K562 (cell line): ENCODE data around the gene LRRC59. TPM values are rescaled to one million over a fixed set of nuclear protein-coding genes. Genes with fewer than 3 reads are reported as not detected.

ENCODE experiments used
- CC2D1A ChIP-seq: fragments of 450-650 bp; IDR thresholded peaks from 2 replicates; pipeline ENCODE4 v1.6.1; 2017; ENCODE audit warnings: mild to moderate bottlenecking
- CEBPG ChIP-seq, 3 experiments: fragments of 200-800 bp in 1 of 3; sonication (Bioruptor generic) in 1 of 3; sonication (generic) in 1 of 3; formaldehyde crosslinking in 1 of 3; IDR thresholded peaks in 2 of 3; conservative IDR thresholded peaks in 1 of 3; 2 replicates each; pipeline versions ENCODE4 v1.6.1 to v1.8.0; 2016 to 2022; ENCODE audit warnings: missing compliant biosample characterization in 2 of 3, missing genetic modification characterization in 2 of 3, mild to moderate bottlenecking in 1 of 3, missing genetic modification reagents in 1 of 3
- COPS2 ChIP-seq: fragments of 450-650 bp; conservative IDR thresholded peaks from 2 replicates; pipeline ENCODE4 v1.6.1; 2016; ENCODE audit warnings: mild to moderate bottlenecking, moderate library complexity
- EHMT2 ChIP-seq: fragments of 450-650 bp; IDR thresholded peaks from 2 replicates; pipeline ENCODE4 v1.6.1; 2018; ENCODE audit warnings: antibody characterized with exemption
- FOXM1 ChIP-seq, 2 experiments: fragments of 450-650 bp in 1 of 2; sonication (generic) in 1 of 2; formaldehyde crosslinking in 1 of 2; IDR thresholded peaks; 2 replicates each; pipeline versions ENCODE4 v1.6.1 to v1.9.0; 2017 to 2022; ENCODE audit warnings: low read depth in 2 of 2, mild to moderate bottlenecking in 2 of 2, missing genetic modification reagents in 1 of 2, moderate library complexity in 1 of 2
- MYNN ChIP-seq, 2 experiments: sonication (generic); formaldehyde crosslinking in 1 of 2; IDR thresholded peaks; 2 replicates each; pipeline versions ENCODE4 v1.5.0 to v1.6.1; 2016 to 2020; ENCODE audit warnings: antibody characterized with exemption in 1 of 2, missing genetic modification reagents in 1 of 2
- NCOA4 ChIP-seq: fragments of 450-650 bp; IDR thresholded peaks from 2 replicates; pipeline ENCODE4 v1.6.1; 2018; ENCODE audit warnings: mild to moderate bottlenecking; ENCODE audit not compliant: partially characterized antibody
- NFE2L1 ChIP-seq: fragments of 450-650 bp; IDR thresholded peaks from 2 replicates; pipeline ENCODE4 v1.6.1; 2016; ENCODE audit warnings: missing genetic modification characterization, low read depth, mild to moderate bottlenecking, missing compliant biosample characterization, moderate library complexity, borderline replicate concordance
- RAD21 ChIP-seq, 2 experiments: fragments of 250-450 bp in 1 of 2; fragments of 450-650 bp in 1 of 2; sonication (Bioruptor Pico) in 1 of 2; formaldehyde crosslinking in 1 of 2; IDR thresholded peaks in 1 of 2; conservative IDR thresholded peaks in 1 of 2; 2 replicates each; pipeline versions ENCODE4 v1.4.0 to v1.8.0; 2020 to 2022; ENCODE audit warnings: mild to moderate bottlenecking in 2 of 2, moderate library complexity in 1 of 2
- RBFOX2 ChIP-seq: fragments of 200-400 bp; formaldehyde crosslinking; IDR thresholded peaks from 2 replicates; pipeline ENCODE4 v1.6.1; 2017; ENCODE audit warnings: low read depth, mild to moderate bottlenecking, low read length, moderate library complexity
- RUNX1 ChIP-seq: sonication (generic); IDR thresholded peaks from 2 replicates; pipeline ENCODE4 v1.6.1; 2016; ENCODE audit warnings: antibody characterized with exemption, low read depth
- SMAD2 ChIP-seq: fragments of 150-350 bp; IDR thresholded peaks from 2 replicates; pipeline ENCODE4 v1.6.1; 2014; ENCODE audit warnings: low read depth, mild to moderate bottlenecking, low read length
- ZNF133 ChIP-seq: fragments of 250-450 bp; sonication (Bioruptor Pico); IDR thresholded peaks from 2 replicates; pipeline ENCODE4 v1.4.0; 2020; ENCODE audit warnings: mild to moderate bottlenecking
- polyA plus RNA-seq, 8 experiments: library from polyadenylated mRNA; depleted of rRNA in 4 of 8; stranded (reverse) in 5 of 8; unstranded in 3 of 8; fragments of >200 nt; fragmentation: Nextera tagmentation in 2 of 8; fragmentation: Illumina TruSeq in 1 of 8; extraction: Ambion mirVana in 2 of 8; extraction: Trizol in 1 of 8; gene quantifications; 2 replicates each; pipeline versions ENCODE4 v1.2.1 to v1.2.3, GENCODE V29; 2011 to 2014; ENCODE audit warnings: inconsistent platforms in 1 of 8, missing spikeins in 1 of 8
- total RNA-seq, 7 experiments: library from RNA; depleted of rRNA in 6 of 7; stranded (reverse); fragments of >200 nt in 6 of 7; fragmentation: Illumina TruSeq in 2 of 7; extraction: Trizol in 2 of 7; gene quantifications; 2 replicates each; pipeline versions ENCODE4 v1.2.1 to v1.2.3, GENCODE V29; 2011 to 2021; ENCODE audit warnings: low replicate concordance in 1 of 7
- TF ChIP-seq, protein P1 (sequence below): fragments of 250-450 bp; sonication (Bioruptor Pico); IDR thresholded peaks from 2 replicates; pipeline ENCODE4 v1.8.0; 2021; ENCODE audit warnings: borderline replicate concordance, mild to moderate bottlenecking, moderate library complexity; ENCODE audit not compliant: poor library complexity, severe bottlenecking
- TF ChIP-seq, protein P2 (sequence below): fragments of 200-400 bp; formaldehyde crosslinking; IDR thresholded peaks from 2 replicates; pipeline ENCODE4 v1.6.1; 2017; ENCODE audit warnings: mild to moderate bottlenecking, low read depth, low read length, moderate library complexity
- TF ChIP-seq, protein P3 (sequence below): sonication (generic); formaldehyde crosslinking; IDR thresholded peaks from 2 replicates; pipeline ENCODE4 v1.8.1; 2023; ENCODE audit warnings: mild to moderate bottlenecking, missing genetic modification reagents, moderate library complexity
- TF ChIP-seq, protein P4 (sequence below): fragments of 450-650 bp; formaldehyde crosslinking; IDR thresholded peaks from 2 replicates; pipeline ENCODE4 v1.4.0; 2020; ENCODE audit warnings: mild to moderate bottlenecking, moderate library complexity
- TF ChIP-seq, protein P5 (sequence below): fragments of 250-450 bp; sonication (Bioruptor Pico); IDR thresholded peaks from 2 replicates; pipeline ENCODE4 v1.4.0; 2020

LRRC59 gene
- total and polyA plus RNA-seq, 9 of the 15 experiments (the other 6 are each of a cell fraction or from before 2014, with no cell fraction given) = 27.8 to 244 (median 154) TPM

DNA sequence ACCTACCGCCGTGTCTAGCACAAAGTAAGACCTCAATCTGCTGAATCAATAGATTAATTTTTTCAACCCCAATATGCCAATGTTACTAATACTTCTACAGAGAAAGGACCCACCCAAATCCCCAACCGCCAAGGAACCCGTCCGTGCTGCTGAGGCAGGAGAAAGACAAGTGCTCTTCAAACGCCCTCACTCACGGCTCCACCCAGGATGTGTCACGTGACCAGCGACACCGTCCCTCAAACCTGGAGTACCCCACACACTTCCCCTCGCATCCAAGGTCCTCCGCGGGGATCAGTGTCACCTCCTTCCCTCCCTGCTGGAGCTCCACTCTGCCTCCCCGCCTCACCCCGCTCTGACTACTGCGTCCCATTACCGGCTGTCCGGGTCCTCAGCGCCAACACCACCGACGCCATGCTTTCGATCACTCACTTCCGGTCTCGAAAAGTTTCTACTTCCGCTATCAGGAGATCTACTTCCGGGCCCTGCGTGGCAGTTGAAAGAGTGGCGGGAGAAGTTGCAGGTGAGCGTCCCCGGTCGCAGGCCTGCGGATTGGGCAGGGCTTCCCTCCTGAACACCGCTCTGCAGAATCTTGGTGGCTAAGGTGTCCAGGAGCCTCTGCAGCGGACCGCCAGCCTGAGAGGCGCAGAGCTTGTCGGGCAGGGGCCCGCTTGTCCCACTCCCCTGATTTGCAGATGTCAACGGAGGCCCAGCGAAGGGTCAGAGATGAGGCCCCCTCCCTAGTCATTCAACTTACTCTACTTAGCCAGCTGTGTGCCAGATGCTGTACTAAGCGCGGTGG lies 24.4 kb downstream of the LRRC59 start, which contains the start of the genes EME1 and MRPL27 (continued):
- no peak for TF ChIP-seq RAD21 (CRISPR knock-in tag; conservative IDR thresholded peaks at IDR 0.05 in 1 of 2, IDR thresholded peaks at IDR 0.05 in 1 of 2)
- TF ChIP-seq RUNX1 = no peak
- TF ChIP-seq FOXM1 (IDR thresholded peaks at IDR 0.05; ENCODE audit: low read depth) = no peak
- TF ChIP-seq FOXM1 (CRISPR knock-in tag; IDR thresholded peaks at IDR 0.05; ENCODE audit: low read depth) = peak; percentile 78; the same call in 1 of the 2 replicates
- no peak for TF ChIP-seq MYNN (IDR thresholded peaks at IDR 0.05)
- TF ChIP-seq MYNN (CRISPR knock-in tag; IDR thresholded peaks at IDR 0.05) = no peak
- no peak for TF ChIP-seq SMAD2
- TF ChIP-seq, protein P1, sequence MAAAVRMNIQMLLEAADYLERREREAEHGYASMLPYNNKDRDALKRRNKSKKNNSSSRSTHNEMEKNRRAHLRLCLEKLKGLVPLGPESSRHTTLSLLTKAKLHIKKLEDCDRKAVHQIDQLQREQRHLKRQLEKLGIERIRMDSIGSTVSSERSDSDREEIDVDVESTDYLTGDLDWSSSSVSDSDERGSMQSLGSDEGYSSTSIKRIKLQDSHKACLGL (CRISPR knock-in tag) = peak; percentile 42
- no peak for TF ChIP-seq CEBPG (CRISPR knock-in tag; IDR thresholded peaks at IDR 0.05)
- TF ChIP-seq CEBPG (tag; conservative IDR thresholded peaks at IDR 0.05 in 1 of 2, IDR thresholded peaks at IDR 0.05 in 1 of 2) = no peak
- TF ChIP-seq NCOA4 = no peak
- TF ChIP-seq RBFOX2 = peak; percentile 97
- no peak for TF ChIP-seq NFE2L1 (tag)
- TF ChIP-seq, protein P2, sequence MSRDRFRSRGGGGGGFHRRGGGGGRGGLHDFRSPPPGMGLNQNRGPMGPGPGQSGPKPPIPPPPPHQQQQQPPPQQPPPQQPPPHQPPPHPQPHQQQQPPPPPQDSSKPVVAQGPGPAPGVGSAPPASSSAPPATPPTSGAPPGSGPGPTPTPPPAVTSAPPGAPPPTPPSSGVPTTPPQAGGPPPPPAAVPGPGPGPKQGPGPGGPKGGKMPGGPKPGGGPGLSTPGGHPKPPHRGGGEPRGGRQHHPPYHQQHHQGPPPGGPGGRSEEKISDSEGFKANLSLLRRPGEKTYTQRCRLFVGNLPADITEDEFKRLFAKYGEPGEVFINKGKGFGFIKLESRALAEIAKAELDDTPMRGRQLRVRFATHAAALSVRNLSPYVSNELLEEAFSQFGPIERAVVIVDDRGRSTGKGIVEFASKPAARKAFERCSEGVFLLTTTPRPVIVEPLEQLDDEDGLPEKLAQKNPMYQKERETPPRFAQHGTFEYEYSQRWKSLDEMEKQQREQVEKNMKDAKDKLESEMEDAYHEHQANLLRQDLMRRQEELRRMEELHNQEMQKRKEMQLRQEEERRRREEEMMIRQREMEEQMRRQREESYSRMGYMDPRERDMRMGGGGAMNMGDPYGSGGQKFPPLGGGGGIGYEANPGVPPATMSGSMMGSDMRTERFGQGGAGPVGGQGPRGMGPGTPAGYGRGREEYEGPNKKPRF = no peak
- TF ChIP-seq, protein P3, sequence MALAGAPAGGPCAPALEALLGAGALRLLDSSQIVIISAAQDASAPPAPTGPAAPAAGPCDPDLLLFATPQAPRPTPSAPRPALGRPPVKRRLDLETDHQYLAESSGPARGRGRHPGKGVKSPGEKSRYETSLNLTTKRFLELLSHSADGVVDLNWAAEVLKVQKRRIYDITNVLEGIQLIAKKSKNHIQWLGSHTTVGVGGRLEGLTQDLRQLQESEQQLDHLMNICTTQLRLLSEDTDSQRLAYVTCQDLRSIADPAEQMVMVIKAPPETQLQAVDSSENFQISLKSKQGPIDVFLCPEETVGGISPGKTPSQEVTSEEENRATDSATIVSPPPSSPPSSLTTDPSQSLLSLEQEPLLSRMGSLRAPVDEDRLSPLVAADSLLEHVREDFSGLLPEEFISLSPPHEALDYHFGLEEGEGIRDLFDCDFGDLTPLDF (CRISPR knock-in tag) = peak; percentile 56; the same call in 1 of the 2 replicates
- peak; percentile 73; the same call in 1 of the 2 replicates for TF ChIP-seq CC2D1A
- TF ChIP-seq, protein P4, sequence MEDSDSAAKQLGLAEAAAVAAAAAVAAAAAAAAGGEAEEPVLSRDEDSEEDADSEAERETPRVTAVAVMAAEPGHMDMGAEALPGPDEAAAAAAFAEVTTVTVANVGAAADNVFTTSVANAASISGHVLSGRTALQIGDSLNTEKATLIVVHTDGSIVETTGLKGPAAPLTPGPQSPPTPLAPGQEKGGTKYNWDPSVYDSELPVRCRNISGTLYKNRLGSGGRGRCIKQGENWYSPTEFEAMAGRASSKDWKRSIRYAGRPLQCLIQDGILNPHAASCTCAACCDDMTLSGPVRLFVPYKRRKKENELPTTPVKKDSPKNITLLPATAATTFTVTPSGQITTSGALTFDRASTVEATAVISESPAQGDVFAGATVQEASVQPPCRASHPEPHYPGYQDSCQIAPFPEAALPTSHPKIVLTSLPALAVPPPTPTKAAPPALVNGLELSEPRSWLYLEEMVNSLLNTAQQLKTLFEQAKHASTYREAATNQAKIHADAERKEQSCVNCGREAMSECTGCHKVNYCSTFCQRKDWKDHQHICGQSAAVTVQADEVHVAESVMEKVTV (CRISPR knock-in tag) = 0 out of 2 replicates have a peak, but pooled peaks have one; percentile 34
- TF ChIP-seq COPS2 = no peak
- peak; percentile 86 for TF ChIP-seq EHMT2
- TF ChIP-seq, protein P5, sequence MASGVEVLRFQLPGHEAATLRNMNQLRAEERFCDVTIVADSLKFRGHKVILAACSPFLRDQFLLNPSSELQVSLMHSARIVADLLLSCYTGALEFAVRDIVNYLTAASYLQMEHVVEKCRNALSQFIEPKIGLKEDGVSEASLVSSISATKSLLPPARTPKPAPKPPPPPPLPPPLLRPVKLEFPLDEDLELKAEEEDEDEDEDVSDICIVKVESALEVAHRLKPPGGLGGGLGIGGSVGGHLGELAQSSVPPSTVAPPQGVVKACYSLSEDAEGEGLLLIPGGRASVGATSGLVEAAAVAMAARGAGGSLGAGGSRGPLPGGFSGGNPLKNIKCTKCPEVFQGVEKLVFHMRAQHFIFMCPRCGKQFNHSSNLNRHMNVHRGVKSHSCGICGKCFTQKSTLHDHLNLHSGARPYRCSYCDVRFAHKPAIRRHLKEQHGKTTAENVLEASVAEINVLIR (CRISPR knock-in tag) = 0 out of 2 replicates have a peak, but pooled peaks have one; percentile 26
- no peak for TF ChIP-seq ZNF133
